Liver (tissue), 3 donors: ENCODE results near the gene KAZALD1.

ENCODE experiments used
- EGR1 ChIP-seq, 2 donors: IDR thresholded peaks; 2 replicates each; pipeline ENCODE4 v1.6.1; 2016 to 2018; ENCODE audit warnings: antibody characterized with exemption in 2 of 2, low read depth in 2 of 2
- FOXA1 ChIP-seq: IDR thresholded peaks from 2 replicates; pipeline ENCODE4 v1.6.1; 2016; ENCODE audit warnings: antibody characterized with exemption
- FOXA2 ChIP-seq: IDR thresholded peaks from 2 replicates; pipeline ENCODE4 v1.6.1; 2016; ENCODE audit warnings: antibody characterized with exemption
- GABPA ChIP-seq, 2 donors: IDR thresholded peaks in 1 of 2; conservative IDR thresholded peaks in 1 of 2; 2 replicates each; pipeline ENCODE4 v1.6.1; 2016; ENCODE audit warnings: antibody characterized with exemption in 2 of 2, mild to moderate bottlenecking in 1 of 2, moderate library complexity in 1 of 2
- JUND ChIP-seq, 2 donors: IDR thresholded peaks; 2 replicates each; pipeline ENCODE4 v1.6.1; 2016; ENCODE audit warnings: antibody characterized with exemption in 2 of 2
- MAX ChIP-seq: IDR thresholded peaks from 2 replicates; pipeline ENCODE4 v1.6.1; 2016; ENCODE audit warnings: antibody characterized with exemption
- NR2F2 ChIP-seq: IDR thresholded peaks from 2 replicates; pipeline ENCODE4 v1.6.1; 2016; ENCODE audit warnings: antibody characterized with exemption
- RAD21 ChIP-seq, 2 donors: IDR thresholded peaks; 2 replicates each; pipeline ENCODE4 v1.6.1; 2016; ENCODE audit warnings: antibody characterized with exemption in 2 of 2, mild to moderate bottlenecking in 2 of 2
- REST ChIP-seq: IDR thresholded peaks from 2 replicates; pipeline ENCODE4 v1.6.1; 2016; ENCODE audit warnings: antibody characterized with exemption, mild to moderate bottlenecking
- TAF1 ChIP-seq: conservative IDR thresholded peaks from 2 replicates; pipeline ENCODE4 v1.6.1; 2016; ENCODE audit warnings: antibody characterized with exemption, mild to moderate bottlenecking
- YY1 ChIP-seq: IDR thresholded peaks from 2 replicates; pipeline ENCODE4 v1.6.1; 2016; ENCODE audit warnings: antibody characterized with exemption, mild to moderate bottlenecking
- ZBTB33 ChIP-seq: IDR thresholded peaks from 2 replicates; pipeline ENCODE4 v1.6.1; 2016; ENCODE audit warnings: antibody characterized with exemption
- TF ChIP-seq, protein P1 (sequence below): fragments of 150-350 bp; IDR thresholded peaks from 2 replicates; pipeline ENCODE4 v1.5.1; 2017; ENCODE audit warnings: improper control_type of control experiment, low read depth, low read length; ENCODE audit not compliant: missing input control
- donor health status: healthy.
- donor health status: healthy.

DNA sequence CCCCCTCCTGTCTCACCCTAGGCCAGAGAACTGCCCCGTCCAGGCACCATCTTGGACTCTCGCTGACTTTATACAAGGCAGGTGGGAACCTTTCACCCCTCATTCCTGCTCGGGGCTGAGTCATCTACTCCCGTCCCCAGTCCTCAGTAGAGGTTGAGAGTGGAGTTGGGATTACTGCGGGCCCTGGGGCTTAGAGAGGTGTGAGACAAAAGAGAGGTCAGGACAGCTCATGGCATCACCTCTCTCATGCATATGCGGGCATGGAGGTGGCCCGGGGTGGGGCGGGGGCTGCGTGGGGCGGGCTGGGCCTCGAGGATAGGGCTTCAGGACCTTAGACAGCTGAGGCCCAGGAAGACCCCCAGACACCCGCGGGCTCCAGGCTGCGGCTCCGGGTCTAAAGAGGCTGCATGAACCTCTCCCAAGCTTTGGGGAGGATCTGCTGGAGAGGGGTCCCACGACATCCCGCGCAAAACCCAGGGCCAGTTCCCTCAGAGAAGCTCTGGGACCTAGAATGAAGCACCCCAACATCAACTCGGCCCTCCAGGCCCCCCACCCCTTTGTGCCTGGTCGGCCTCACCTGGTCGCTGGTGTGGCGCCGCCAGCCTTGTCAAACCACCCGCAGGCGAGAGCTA, 31.2 kb upstream of the KAZALD1 start:
- TF ChIP-seq, protein P1, sequence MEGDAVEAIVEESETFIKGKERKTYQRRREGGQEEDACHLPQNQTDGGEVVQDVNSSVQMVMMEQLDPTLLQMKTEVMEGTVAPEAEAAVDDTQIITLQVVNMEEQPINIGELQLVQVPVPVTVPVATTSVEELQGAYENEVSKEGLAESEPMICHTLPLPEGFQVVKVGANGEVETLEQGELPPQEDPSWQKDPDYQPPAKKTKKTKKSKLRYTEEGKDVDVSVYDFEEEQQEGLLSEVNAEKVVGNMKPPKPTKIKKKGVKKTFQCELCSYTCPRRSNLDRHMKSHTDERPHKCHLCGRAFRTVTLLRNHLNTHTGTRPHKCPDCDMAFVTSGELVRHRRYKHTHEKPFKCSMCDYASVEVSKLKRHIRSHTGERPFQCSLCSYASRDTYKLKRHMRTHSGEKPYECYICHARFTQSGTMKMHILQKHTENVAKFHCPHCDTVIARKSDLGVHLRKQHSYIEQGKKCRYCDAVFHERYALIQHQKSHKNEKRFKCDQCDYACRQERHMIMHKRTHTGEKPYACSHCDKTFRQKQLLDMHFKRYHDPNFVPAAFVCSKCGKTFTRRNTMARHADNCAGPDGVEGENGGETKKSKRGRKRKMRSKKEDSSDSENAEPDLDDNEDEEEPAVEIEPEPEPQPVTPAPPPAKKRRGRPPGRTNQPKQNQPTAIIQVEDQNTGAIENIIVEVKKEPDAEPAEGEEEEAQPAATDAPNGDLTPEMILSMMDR, result no peak
- no peak for TF ChIP-seq RAD21 (IDR thresholded peaks at IDR 0.05)
- TF ChIP-seq FOXA1, result no peak
- no peak for TF ChIP-seq YY1
- no peak for TF ChIP-seq GABPA (IDR thresholded peaks at IDR 0.05 in 1 of 2, conservative IDR thresholded peaks at IDR 0.05 in 1 of 2)
- TF ChIP-seq MAX, result no peak
- TF ChIP-seq NR2F2, result no peak
- no peak for TF ChIP-seq ZBTB33
- no peak for TF ChIP-seq REST
- TF ChIP-seq TAF1, result no peak
- TF ChIP-seq JUND (IDR thresholded peaks at IDR 0.05), result no peak
- no peak for TF ChIP-seq EGR1 (IDR thresholded peaks at IDR 0.05; ENCODE audit: low read depth in 2 of 2)
- no peak for TF ChIP-seq FOXA2
